Ishikawa (cell line): ENCODE measurements around the gene P2RX6.

Experiments used
- TCF12 ChIP-seq: IDR thresholded peaks from 2 replicates; pipeline ENCODE4 v1.6.1; 2012; ENCODE audit warnings: low read depth
- TF ChIP-seq, protein P1 (sequence below): IDR thresholded peaks from 2 replicates; pipeline ENCODE4 v1.6.1; 2012

DNA sequence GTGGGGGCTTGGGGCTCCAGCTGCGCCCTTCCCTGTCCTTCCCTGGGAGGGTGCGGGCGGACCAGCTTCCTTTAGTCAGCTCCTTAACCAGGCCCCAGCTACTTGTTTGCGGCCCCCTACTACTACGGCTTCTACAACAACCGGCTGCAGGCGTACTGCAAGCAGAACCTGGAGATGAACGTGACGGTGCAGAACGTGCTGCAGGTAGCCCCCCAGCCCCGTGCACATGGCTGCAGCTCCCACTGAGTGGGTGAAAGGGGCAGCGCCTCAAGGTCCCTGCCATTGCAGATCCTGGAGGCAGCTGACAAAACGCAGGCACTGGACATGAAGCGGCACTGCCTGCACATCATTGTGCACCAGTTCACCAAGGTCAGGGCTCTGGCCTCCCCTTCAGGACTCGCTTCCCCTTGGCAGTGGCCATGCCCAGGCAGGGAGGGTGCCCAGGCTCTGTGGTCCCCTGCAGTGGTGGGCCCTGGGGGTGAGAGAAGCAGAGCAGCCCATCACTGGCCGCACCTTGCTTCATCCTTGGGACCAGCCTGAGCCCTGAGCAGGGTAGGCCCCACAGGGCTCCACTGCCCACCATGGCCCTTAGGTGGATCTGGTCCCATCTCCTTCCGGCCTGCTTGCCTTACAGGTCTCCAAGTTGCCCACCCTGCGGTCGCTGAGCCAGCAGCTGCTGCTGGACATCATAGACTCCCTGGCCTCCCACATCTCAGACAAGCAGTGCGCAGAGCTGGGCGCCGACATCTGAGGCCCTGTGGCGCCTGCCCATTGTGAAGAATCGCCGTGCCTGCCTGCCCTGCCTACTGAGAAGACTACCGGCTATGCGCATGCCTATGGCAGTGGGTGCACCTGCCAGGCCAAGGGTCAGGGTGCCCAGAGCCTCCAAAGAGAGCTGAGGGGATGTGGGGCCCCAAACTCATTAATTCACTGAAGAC lies 18.1 kb upstream of the P2RX6 start:
- TF ChIP-seq TCF12 = no peak
- TF ChIP-seq, protein P1, sequence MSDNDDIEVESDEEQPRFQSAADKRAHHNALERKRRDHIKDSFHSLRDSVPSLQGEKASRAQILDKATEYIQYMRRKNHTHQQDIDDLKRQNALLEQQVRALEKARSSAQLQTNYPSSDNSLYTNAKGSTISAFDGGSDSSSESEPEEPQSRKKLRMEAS = no peak
